Parathyroid adenoma (tissue), 2 donors: ENCODE data around the gene SETD4.
"Not testable (repeated sequence)": the region's sequence is repeated elsewhere in the genome, so short reads cannot be mapped to it uniquely, and the experiment has no call there.

ENCODE experiments used
- H2AFZ ChIP-seq: fragments of 300-600 bp; sonication (generic); one replicate; pipeline ENCODE4 v1.7.0; 2017; ENCODE audit warnings: antibody characterized with exemption, mild to moderate bottlenecking
- H3K27ac ChIP-seq: fragments of 300-600 bp; sonication (generic); one replicate; pipeline ENCODE4 v1.7.0; 2017
- H3K27me3 ChIP-seq: fragments of 300-600 bp; sonication (generic); one replicate; pipeline ENCODE4 v1.7.0; 2017; ENCODE audit warnings: low read length; ENCODE audit not compliant: control insufficient read depth, insufficient read depth
- H3K36me3 ChIP-seq: fragments of 300-600 bp; sonication (generic); one replicate; pipeline ENCODE4 v1.7.0; 2017; ENCODE audit warnings: low read length; ENCODE audit not compliant: control insufficient read depth, insufficient read depth
- H3K4me1 ChIP-seq: fragments of 300-600 bp; sonication (generic); one replicate; pipeline ENCODE4 v1.7.0; 2017; ENCODE audit warnings: control low read depth
- H3K4me2 ChIP-seq: fragments of 300-600 bp; sonication (generic); one replicate; pipeline ENCODE4 v1.7.0; 2017; ENCODE audit warnings: low read length
- H3K4me3 ChIP-seq: fragments of 300-600 bp; sonication (generic); one replicate; pipeline ENCODE4 v1.7.0; 2017; ENCODE audit warnings: low read depth, low read length
- H3K79me2 ChIP-seq: fragments of 300-600 bp; sonication (generic); one replicate; pipeline ENCODE4 v1.7.0; 2017; ENCODE audit warnings: control low read depth
- H3K9ac ChIP-seq: fragments of 300-600 bp; sonication (generic); one replicate; pipeline ENCODE4 v1.7.0; 2017; ENCODE audit warnings: mild to moderate bottlenecking
- H3K9me3 ChIP-seq: fragments of 300-600 bp; sonication (generic); one replicate; pipeline ENCODE4 v1.7.0; 2017; ENCODE audit warnings: low read length; ENCODE audit not compliant: control insufficient read depth
- TF ChIP-seq, protein P1 (sequence below): fragments of 300-600 bp; sonication (generic); IDR thresholded peaks from one replicate; pipeline ENCODE4 v1.7.0; 2017; ENCODE audit warnings: antibody characterized with exemption, mild to moderate bottlenecking
- donor health status: primary hyperparathyroidism.

Gene SETD4

DNA sequence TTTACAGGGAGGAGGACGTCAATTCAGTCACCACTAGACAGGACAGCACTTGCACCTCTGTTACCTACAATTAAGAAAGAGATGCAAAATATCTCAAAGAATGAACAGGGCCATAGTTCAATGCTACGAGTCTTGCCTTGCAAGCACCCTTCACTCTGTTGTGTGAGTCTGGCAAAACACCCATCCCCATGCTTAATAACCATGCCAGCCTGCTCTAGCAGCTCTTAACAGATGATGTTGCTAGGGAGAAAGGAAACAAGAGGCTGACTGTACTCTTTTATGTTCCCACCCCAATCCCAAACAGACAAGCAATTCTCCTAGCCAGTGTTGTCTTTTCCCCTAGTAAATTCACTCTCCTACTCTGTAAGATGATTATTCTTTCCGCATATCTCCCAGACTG, 14.8 kb upstream of the SETD4 start:
- Histone ChIP-seq H3K79me2 (no peaks in the 10 kb centered on the region), H3K9ac (no peak overlapping the region), H2AFZ (no peak overlapping the region), H3K27me3 (no peaks in the 10 kb centered on the region), H3K36me3 (no peaks in the 10 kb centered on the region), H3K4me1 (no peaks in the 10 kb centered on the region), H3K9me3 (no peaks in the 10 kb centered on the region), H3K4me3 (no peak overlapping the region), H3K27ac (no peak overlapping the region), H3K4me2 (no peak overlapping the region)
- TF ChIP-seq, protein P1, sequence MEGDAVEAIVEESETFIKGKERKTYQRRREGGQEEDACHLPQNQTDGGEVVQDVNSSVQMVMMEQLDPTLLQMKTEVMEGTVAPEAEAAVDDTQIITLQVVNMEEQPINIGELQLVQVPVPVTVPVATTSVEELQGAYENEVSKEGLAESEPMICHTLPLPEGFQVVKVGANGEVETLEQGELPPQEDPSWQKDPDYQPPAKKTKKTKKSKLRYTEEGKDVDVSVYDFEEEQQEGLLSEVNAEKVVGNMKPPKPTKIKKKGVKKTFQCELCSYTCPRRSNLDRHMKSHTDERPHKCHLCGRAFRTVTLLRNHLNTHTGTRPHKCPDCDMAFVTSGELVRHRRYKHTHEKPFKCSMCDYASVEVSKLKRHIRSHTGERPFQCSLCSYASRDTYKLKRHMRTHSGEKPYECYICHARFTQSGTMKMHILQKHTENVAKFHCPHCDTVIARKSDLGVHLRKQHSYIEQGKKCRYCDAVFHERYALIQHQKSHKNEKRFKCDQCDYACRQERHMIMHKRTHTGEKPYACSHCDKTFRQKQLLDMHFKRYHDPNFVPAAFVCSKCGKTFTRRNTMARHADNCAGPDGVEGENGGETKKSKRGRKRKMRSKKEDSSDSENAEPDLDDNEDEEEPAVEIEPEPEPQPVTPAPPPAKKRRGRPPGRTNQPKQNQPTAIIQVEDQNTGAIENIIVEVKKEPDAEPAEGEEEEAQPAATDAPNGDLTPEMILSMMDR: no peak

DNA sequence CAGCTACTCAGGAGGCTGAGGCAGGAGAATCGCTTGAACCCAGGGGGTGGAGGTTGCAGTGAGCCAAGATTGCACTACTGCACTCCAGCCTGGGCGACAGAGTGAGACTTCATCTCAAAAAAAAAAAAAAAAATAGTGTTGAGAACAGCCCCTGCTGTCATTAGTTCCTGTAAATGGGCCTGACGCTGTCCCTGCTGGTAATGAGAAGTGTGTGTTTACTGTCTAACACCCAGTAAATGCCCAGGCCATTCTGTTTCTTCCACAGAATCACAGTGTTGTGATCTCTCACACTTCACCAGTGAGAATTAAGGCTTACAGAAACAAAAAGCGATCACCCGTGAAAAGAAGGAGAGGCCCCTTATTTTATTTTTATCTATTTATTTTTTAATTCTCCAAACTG, 13.6 kb upstream of the SETD4 start:
- not testable (repeated sequence) for H3K4me2 ChIP-seq, H3K4me1 ChIP-seq, H3K79me2 ChIP-seq, H3K9ac ChIP-seq, H3K4me3 ChIP-seq, H3K9me3 ChIP-seq, H3K27ac ChIP-seq, H3K27me3 ChIP-seq, H2AFZ ChIP-seq, H3K36me3 ChIP-seq

DNA sequence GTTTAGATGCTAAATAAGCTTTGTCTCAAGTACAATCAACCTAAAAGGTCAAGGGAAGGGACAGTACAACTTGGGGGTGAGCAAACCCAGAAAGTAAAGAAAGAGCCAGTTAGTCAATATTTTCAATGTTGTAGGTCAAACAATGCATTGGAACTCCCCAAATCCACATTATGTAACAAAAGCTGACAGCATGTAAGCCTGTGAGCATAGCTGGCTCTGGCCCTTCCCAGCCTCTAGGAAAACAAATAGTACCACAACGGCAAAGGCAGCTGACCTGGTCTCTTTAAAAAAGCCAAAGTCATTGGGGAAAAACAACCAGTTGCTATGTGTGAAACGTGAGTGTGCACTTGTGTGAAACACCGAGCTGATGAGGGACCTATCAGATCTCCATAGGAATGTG, 12.9 kb upstream of the SETD4 start:
- no peak overlapping the region for H3K9ac ChIP-seq
- H3K4me2 ChIP-seq: no peak overlapping the region
- peaks cover 3% of the 10 kb centered on the region for H3K4me1 ChIP-seq
- no peaks in the 10 kb centered on the region for H3K79me2 ChIP-seq
- no peak overlapping the region for H3K4me3 ChIP-seq
- H3K36me3 ChIP-seq: no peaks in the 10 kb centered on the region
- H2AFZ ChIP-seq: no peak overlapping the region
- no peaks in the 10 kb centered on the region for H3K27me3 ChIP-seq
- no peaks in the 10 kb centered on the region for H3K9me3 ChIP-seq
- H3K27ac ChIP-seq: no peak overlapping the region
- TF ChIP-seq, protein P1: no peak

DNA sequence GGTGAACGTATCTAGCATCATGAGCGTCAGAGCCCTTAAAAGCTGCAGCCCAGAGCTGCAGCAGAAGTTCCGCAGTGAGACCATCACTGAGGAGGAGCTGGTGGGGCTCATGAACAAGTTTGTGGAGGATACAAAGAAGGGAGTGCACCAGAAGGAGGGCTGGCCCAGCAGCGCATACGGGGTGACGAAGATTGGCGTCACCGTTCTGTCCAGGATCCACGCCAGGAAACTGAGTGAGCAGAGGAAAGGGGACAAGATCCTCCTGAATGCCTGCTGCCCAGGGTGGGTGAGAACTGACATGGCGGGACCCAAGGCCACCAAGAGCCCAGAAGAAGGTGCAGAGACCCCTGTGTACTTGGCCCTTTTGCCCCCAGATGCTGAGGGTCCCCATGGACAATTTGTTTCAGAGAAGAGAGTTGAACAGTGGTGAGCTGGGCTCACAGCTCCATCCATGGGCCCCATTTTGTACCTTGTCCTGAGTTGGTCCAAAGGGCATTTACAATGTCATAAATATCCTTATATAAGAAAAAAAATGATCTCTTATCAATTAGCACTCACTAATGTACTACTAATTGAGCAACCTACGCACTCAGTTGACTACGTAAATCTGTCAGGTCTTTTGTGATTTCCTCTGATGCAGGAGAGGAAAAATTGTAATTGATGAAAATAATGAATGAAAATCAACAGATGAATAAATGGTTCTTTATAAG, 12.3 kb upstream of the SETD4 start:
- Histone ChIP-seq H3K9ac (no peak overlapping the region), H3K27me3 (no peaks in the 10 kb centered on the region), H3K36me3 (no peaks in the 10 kb centered on the region), H3K9me3 (no peaks in the 10 kb centered on the region), H3K4me3 (no peak overlapping the region), H3K27ac (no peak overlapping the region), H3K4me2 (no peak overlapping the region), H3K4me1 (peaks cover 3% of the 10 kb centered on the region), H3K79me2 (no peaks in the 10 kb centered on the region), H2AFZ (no peak overlapping the region)
- TF ChIP-seq, protein P1: no peak

DNA sequence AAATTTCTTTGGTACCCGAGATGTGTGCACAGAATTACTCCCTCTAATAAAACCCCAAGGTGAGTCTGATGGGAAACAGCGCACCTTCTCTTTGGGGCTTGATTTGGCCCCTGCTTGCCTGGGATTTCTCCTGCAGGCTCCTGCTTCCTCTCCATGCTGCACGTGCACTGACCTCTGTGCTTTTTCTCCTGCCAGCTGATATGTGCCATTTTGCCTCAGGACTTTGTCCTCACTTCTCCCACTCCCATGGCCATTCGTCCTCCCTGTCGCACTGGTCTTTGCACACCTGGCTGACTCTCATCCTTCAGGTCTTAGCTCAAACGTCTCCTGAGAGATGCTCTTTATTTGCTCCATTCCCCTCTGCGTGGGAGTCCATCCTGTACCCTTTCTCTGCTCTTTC, 10.7 kb upstream of the SETD4 start:
- H3K9me3 ChIP-seq: no peaks in the 10 kb centered on the region
- H2AFZ ChIP-seq: no peak overlapping the region
- peaks cover 3% of the 10 kb centered on the region for H3K4me1 ChIP-seq
- no peaks in the 10 kb centered on the region for H3K36me3 ChIP-seq
- no peak overlapping the region for H3K4me3 ChIP-seq
- no peak overlapping the region for H3K9ac ChIP-seq
- TF ChIP-seq, protein P1: no peak
- H3K79me2 ChIP-seq: no peaks in the 10 kb centered on the region
- no peak overlapping the region for H3K27ac ChIP-seq
- no peak overlapping the region for H3K4me2 ChIP-seq
- no peaks in the 10 kb centered on the region for H3K27me3 ChIP-seq
